ENCODE results near the gene RFK.

DNA sequence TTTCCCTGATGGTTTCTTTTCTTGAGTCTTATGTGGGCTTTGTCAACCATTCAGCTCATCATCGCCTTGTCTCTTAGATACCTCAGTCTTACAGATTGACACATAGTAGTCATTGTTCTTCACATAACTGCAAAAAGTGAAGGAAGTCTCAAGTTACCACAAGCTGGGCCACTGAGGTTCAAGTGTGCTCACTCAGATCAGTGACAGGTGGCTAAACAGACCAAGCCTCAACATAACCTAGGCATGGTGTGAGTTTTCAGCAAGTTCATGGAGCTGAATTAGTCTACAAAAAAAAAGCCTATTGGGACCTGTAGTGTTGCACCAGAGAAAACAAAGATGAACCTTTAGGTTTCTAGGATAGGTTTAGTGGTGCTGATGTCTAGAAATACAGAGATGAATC is 58.2 kb downstream of the RFK start:
- TF ChIP-seq, protein P1, sequence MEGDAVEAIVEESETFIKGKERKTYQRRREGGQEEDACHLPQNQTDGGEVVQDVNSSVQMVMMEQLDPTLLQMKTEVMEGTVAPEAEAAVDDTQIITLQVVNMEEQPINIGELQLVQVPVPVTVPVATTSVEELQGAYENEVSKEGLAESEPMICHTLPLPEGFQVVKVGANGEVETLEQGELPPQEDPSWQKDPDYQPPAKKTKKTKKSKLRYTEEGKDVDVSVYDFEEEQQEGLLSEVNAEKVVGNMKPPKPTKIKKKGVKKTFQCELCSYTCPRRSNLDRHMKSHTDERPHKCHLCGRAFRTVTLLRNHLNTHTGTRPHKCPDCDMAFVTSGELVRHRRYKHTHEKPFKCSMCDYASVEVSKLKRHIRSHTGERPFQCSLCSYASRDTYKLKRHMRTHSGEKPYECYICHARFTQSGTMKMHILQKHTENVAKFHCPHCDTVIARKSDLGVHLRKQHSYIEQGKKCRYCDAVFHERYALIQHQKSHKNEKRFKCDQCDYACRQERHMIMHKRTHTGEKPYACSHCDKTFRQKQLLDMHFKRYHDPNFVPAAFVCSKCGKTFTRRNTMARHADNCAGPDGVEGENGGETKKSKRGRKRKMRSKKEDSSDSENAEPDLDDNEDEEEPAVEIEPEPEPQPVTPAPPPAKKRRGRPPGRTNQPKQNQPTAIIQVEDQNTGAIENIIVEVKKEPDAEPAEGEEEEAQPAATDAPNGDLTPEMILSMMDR (IDR thresholded peaks at IDR 0.05; ENCODE audit: low read depth, low read length): no peak
- TF ChIP-seq POLR2A (IDR thresholded peaks at IDR 0.05; ENCODE audit: extremely low read depth, insufficient read length): no peak
